GM19397 (cell line): ENCODE data around the gene GOLGA6L26.
"Not testable (repeated sequence)": the region's sequence is repeated elsewhere in the genome, so short reads cannot be mapped to it uniquely, and the experiment has no call there.

Experiments
- ATAC-seq: cut with Tn5 transposase; IDR thresholded peaks from one replicate; pipeline ENCODE4 v1.9.1; 2021; ENCODE audit warnings: mild to moderate bottlenecking, moderate library complexity; ENCODE audit not compliant: unreplicated experiment

Gene GOLGA6L26, protein sequence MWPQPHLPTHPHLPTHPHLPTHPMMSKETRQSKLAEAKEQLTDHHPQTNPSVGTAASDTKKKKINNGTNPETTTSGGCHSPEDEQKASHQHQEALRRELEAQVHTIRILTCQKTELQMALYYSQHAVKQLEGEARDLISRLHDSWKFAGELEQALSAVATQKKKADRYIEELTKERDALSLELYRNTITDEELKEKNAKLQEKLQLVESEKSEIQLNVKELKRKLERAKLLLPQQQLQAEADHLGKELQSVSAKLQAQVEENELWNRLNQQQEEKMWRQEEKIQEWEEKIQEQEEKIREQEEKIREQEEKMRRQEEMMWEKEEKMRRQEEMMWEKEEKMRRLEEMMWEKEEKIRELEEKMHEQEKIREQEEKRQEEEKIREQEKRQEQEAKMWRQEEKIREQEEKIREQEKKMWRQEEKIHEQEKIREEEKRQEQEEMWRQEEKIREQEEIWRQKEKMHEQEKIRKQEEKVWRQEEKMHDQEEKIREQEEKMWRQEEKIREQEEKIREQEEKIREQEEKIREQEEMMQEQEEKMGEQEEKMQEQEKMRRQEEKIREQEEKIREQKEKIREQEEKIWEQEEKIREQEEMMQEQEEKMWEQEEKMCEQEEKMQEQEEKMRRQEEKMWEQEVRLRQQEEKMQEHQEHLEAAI

DNA sequence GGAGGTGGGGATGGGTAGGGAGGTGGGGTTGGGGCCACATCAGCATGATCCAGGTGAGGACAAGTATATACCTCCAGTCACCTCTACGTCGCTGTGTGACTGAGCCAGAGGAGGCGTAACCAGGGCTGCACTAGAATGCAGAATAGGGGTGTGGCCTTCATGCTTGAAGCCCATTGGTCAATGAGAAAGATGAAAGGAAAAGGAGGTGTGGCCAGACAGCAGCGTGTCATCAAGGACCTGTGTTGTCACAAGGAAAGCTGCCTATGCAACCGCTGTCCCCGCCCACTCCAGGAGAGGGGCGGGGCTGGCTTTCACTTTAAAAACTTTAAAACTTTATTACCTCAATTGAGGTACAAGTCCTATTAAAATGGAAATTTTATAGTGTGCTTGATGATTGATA is at the start of gene GOLGA6L26:
GOLGA6L26 (minus strand) TSS at position 101 of the 400 bp plus-strand sequence; CDS start at position 40, 61 bp downstream.
- ATAC-seq = not testable (repeated sequence)

DNA sequence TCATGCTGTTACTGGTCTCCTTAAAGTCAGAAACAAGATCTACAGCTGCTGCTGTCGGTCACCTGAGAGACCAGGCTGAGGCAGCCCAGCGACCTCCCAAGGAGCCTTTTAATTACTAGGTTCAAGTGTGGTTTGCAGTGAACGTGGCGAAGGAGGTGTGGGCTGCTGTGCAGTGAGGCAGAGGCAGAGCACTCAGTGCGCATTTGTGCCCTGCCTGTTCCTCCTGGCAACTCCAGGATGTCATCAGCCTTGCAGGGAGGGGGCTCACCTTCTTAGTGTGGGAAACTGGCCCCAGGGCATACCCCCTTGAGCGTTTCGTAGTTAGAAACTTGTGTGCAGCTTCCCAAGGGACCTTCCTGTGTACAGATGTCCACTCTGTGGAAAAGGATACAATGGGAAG is 47.2 kb upstream of the GOLGA6L26 start:
- not testable (repeated sequence) for ATAC-seq

DNA sequence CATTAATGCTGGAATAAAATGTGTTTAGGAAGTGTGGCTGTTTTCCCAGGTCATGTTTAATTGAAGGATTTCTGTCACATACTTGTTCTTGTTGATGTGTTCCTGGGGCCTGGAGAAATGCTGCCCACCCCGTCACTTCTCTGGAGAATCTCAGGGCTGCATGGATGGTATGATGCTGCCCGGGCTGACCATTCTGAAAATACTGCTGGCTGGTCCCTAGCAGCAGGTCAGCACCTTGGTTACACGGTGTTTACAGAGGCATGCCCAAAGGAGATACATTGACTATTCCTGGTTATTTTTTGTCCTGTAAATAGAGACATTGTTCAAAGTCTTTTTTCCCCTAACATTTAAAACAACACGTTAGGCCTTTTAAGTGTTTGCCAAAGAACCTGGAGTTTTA is 46.7 kb upstream of the GOLGA6L26 start:
- not testable (repeated sequence) for ATAC-seq

DNA sequence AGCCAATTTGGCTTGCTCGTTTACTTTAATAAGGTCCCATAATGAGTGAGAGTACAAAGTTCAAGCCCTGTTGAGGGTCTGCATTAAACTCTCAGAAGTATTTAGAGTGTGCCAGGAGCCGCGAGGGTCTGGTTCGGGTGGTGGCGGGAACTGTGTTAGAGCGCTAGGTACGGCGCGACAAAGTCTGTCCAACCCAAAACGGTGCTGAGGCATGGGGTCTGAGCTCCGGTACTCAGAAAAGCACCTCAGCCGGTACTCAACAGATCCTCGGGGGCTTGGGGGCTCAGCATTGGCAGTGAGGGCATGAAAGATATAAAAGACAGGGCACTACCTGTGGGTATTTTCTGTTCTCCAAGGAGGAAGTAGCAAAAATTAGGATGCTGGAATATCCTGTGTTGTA is 45.0 kb upstream of the GOLGA6L26 start:
- not testable (repeated sequence) for ATAC-seq

DNA sequence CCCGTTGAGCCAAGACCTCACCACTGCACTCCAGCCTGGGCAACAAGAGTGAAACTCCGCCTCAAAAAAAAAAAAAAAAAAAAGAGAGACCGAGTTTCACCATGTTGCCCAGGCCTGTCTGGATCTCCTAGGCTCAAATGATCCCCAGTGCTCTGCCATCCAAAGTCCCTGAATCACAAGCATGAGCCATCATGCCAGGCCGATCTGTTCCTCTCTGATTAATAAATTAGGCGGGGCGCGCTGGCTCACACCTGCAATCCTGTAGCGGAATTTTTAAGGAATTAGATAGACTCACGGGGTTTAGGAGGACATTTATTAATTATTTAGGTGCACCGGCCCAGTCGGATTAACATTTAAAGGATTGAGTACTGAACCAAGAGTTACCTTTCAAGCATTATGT is 40.2 kb upstream of the GOLGA6L26 start:
- not testable (repeated sequence) for ATAC-seq

DNA sequence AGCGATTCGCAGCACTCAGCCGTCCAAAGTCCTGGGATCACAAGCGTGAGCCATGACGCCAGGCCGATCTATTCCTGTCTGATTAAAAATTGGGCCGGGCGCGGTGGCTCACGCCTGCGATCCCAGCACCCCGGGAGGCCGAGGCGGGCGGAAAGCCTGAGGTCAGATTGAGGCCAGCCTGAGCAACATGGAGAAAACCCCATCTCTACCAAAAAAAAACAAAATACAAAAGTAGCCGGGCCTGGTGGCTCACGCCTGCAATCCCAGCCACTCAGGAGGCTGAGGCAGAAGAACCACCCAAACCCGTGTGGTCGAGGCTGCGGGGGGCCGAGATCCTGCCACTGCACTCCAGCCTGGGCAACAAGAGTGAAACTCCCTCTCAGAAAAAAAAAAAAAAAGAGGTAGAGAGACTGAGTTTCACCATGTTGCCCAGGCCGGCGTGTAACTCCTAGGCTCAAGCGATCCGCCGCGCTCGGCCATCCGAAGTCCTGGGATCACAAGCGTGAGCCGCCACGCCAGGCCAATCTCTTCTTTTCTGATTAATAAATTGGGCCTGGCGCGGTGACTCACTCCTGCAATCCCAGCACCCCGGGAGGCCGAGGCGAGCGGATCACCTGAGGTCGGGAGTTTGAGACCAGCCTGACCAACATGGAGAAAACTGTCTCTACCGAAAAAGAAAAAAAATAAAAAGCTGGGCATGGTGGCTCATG is 39.0 kb upstream of the GOLGA6L26 start:
- not testable (repeated sequence) for ATAC-seq

DNA sequence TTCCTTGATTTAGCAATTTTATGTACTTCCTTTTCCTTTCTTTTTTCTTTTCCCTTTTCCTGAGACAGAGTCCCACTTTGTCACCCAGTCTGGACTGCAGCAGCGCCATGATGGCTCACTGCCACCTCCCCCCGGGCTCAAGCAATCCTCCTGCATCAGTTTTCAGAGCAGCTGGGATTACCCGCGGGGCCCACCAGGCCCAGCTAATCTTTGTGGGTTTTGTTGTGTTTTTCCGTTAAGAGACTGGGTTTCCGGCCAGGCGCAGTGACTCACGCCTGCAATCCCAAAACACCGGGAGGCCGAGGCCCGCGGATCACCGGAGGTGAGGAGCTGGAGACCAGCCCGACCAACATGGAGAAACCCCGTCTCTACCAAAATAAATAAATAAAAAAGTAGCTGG is 38.3 kb upstream of the GOLGA6L26 start:
- ATAC-seq = no peak

DNA sequence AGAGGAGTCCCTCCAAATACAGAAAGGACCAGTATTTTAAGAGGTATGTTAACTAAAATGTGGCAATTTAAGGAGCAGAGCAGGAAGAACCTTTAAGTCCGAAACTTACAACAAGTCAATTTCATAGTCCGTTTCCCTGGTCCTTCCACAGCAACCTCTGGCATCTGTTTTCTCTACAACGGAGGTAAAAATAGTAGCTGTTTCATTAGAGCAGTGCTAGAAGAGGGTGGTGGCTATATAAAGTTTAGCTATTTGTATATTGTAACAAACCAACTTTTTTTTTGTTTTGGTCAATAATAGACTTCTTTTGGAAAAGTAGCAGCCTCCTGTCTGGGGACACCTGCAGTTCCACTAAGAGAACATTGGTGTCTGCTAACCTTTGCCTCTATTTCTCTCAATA is 37.9 kb upstream of the GOLGA6L26 start:
- not testable (repeated sequence) for ATAC-seq

DNA sequence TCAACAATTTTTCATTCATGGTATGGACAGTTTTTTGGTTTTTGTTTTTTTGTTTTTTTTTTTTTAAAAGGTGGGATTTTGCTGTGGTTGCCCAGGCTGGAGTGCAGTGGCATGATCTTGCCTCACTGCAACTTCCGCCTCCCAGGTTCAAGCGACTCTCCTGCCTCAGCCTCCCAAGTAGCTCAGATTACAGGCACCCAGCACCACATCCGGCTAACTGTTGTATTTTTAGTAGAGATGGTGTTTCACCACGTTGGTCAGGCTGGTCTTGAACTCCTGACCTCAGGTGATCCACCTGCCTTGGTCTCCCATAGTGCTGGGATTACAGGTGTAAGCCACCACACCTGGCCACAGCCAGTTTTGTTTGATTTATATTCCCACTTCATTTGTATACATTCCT is 37.1 kb upstream of the GOLGA6L26 start:
- ATAC-seq = not testable (repeated sequence)

DNA sequence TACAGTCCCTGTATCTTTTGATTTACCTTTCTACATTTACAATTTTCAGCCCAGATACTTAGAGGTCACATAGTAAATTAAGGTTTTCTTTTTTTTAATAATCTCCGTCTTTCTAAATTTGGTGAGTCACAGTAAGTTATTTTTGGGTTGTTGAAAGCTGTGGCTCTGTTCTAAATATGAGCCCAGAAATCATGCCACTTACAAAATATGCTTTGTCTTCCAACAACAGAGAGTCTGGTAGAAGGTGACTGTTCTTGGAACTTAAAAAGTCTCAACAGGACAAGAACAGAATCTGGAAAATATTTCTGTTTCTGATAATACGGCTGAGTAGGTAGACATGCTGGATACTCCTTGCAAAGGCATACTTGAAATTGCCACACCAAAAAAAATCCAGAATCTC is 36.6 kb upstream of the GOLGA6L26 start:
- no peak for ATAC-seq

DNA sequence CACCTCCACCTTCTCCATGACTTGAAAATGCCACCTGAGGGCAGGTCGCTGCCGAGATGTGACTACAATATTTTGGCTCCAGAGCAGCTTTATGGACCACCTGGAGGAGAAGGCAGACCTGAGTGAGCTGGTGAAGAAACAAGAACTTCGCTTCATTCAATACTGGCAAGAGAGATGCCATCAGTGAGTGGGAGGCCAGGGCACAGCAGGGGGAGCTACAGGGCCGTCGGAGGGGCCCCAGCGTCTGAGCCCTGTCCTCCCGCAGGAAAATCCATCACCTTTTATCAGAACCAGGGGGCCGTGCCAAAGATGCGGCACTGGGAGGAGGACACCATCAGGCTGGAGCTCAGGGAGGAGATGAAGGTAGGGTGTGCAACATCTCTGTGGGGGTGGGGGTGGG is 30.3 kb upstream of the GOLGA6L26 start:
- ATAC-seq = not testable (repeated sequence)

DNA sequence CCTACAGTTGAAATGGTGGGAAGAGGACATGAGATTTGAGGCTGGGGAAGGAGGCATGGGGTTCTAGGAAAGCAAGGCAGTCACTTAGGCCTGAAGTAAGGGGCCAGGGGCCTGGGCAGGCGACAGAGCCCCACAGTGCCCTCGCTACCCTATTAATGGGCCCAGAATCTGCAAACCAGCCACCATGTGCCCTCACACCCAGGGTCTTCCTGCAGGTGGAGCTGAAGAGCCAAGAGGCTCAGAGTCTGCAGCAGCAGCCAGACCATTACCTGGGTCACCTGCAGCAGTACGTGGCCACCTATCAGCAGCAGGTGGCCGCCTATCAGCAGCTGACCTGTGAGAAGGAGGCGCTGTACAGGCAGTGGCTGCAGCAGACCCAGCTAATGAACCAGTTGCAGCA is 28.6 kb upstream of the GOLGA6L26 start:
- ATAC-seq = not testable (repeated sequence)

DNA sequence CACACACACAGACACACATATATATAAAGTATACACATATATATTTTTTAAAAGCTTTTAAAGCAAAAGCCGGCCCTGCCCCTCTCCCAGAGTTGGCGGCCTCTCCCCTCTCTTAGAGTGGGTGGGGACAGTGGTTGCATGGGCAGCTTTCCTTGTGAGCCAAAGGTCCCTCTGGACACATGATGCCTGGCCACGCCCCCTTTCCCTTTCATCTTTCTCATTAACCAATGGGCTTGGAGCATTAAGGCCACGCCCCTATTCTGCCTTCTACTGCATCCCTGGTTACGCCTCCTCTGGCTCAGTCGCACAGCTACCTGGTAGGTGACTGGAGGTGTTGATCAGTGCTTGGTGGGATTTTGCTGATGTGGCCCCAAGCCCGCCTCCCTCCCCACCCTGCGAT is 20.5 kb upstream of the GOLGA6L26 start, which contains the start of gene GOLGA8S:
GOLGA8S (plus strand) TSS at position 301 of the 400 bp plus-strand sequence; CDS start at position 363, 62 bp downstream.
- not testable (repeated sequence) for ATAC-seq

DNA sequence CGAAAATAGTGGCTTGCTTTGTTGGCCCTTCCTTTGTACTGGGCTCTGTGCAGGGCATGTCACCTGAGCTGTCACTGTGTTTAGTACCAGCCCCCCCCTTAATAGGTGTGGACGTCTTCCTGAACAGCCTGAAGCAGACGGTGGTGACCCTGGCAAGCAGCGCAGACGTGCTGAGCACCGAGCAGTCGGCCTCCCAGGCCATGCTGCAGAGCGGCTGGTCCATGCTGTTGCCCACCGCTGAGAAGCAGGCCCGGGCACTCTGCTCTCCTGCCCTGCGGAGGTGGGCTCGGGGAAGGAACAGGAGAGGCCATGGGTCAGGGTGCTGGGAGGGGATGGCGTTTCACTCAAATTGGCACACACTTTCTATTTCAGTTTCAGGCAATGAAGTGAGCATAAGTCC is 22.8 kb downstream of the GOLGA6L26 start:
- not testable (repeated sequence) for ATAC-seq

DNA sequence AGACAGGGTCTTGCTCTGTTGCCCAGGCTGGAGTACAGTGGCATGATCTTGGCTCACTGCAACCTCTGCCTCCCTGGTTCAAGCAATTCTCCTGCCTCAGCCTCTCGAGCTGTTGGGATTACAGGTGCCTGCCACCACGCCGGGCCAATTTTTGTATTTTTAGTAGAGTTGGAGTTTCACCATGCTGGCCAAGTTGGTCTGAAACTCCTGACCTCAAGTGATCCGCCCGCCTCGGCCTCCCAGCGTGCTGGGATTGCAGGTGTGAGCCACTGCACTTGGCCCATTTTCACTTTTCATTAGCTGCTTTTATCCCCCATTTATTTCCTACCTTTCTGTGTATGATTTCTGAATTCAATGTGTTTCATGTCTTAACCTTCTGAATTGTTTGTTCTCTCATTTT is 28.1 kb downstream of the GOLGA6L26 start:
- ATAC-seq = not testable (repeated sequence)

DNA sequence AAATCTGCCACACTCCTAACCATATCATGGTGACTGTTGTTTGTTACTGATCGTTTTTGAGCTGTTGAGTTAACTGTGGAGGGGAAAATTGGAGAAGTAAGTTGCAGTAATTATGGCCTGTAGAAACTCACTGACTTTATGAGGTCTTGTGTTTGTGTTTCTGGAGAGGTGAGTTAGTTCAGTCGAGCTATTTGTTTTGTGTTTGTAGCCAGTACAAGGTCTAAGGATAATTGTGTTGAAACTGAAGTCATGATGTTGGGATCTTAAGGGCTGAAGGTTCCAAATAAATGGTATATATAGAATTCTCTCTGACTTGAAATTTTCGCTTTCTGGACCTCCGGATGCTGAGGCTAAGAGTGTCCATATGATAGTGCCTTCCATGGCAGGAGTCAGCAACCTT is 29.2 kb downstream of the GOLGA6L26 start:
- not testable (repeated sequence) for ATAC-seq

DNA sequence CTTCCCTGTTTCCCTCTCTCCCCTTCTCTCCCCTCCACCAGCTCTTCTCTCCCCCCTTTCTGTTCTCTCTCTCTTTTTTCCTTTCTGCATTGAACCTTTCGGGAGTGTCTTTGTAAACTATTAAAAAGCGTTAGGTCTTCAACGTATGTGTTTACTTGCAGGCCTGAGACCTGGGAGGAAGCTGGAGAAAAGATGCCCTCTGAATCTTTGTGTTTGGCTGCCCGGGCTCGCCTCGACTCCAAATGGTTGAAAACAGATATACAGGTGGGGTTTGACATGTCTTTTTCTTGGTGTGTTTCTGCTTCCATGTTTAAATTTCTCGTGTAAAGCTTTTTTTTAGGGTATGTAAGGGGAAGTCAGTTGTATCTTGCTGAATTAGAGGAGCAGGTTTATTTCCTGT is 29.7 kb downstream of the GOLGA6L26 start:
- not testable (repeated sequence) for ATAC-seq

DNA sequence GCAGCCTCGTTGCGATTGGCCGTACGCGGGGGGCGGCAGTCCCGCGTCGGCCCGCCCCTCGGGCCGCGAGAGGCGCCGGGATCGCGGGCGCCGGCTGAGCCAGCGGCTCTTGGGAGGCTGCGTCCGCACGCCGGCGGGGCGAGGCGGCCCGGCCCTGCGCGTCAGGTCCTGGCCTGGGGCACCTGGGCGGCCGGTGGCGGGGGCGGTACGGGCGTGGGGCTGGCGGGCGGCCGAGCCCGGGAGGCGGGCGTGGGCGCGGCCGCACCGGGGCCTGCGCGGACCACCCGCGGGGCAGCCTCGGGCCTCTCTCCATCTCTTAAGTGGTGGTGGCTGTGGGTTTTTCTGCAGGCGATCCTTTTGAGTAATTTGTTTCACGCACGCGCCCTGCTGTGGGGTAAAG is 30.3 kb downstream of the GOLGA6L26 start:
- ATAC-seq = peak; percentile 72

DNA sequence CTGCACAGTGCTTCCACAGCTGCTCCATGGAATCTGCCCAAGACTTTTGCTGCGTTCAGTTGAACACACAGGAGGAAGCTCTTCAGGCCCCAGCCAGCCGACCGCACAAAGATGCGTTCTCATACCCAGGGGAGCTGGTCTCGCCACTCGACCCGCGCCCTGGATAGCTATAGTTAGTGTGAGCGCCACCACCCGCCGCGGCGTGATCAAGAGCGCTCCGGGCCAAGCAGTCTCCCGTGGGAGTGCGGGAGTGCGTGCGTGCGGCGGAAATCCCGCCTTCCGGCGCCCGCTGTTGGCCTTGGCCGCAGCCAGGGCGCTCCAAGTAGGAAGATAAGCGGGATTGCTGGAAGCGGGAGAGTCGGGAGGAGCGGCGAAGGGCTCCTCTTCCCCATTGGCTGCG is 30.8 kb downstream of the GOLGA6L26 start:
- ATAC-seq = peak; percentile 86
